Iris pigment epithelial cell (primary cell): ENCODE results near the gene LHX6.

Experiments
- DNase-seq: peaks from one replicate; pipeline ENCODE4 v3.0.0-alpha.2; 2011; ENCODE audit warnings: low read depth

Gene LHX6

DNA sequence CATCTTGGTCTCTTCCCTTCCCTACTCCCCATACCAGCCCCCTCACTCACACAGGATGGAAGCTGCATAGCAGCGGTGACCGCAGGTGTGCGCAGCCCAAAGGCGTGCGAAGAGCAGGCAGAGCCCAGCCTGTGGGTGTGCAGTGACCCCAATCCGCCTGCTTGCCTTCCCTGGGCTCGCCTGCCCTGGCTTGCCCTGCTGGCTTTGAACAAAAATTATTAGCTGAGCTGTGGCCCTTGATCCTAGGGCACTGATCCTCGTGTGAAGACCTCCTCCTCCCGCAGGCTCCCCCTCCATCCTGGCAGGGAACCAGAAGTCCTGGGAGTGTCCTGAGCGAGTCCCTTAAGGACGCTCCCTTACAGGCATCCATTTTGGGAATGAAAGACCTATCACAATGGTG, 37.2 kb downstream of the LHX6 start:
- no peak for DNase-seq

DNA sequence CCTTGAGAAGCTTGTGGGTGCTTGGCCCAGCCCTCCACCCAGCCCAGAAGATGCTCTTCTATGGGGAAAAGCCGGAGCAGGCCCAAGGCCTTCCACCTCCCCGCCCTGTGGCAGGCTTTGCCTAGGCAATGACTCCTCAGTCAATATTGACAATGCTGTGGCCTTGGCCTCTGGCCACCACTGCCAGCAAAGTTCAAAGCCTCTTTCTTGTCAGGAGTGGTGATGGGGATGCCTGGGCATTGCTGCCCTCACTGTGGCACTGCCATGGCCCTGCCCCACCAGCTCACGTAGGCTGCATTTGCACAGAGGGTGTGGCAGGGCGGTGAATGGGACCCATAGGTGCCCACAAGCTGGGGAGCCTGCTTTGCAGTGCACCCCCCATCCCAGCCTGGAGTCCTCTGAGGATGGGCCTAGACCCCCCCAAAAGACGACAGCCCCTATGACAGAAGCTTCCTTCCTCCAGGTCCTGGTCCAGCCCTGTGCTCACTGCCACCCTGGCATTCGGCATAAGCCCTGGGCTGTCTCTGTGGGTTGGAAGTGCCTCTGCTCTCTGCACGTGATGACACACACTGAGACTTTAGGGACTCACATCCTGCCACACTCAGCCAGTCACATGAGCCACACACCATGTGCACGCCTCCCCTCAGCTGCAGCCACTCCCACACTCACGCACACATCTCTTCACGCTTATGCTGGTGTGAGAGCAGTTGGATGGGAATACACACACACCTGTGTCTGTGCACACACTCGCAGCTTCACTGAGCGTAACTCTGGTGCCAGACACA, 38.0 kb downstream of the LHX6 start:
- DNase-seq, result no peak

DNA sequence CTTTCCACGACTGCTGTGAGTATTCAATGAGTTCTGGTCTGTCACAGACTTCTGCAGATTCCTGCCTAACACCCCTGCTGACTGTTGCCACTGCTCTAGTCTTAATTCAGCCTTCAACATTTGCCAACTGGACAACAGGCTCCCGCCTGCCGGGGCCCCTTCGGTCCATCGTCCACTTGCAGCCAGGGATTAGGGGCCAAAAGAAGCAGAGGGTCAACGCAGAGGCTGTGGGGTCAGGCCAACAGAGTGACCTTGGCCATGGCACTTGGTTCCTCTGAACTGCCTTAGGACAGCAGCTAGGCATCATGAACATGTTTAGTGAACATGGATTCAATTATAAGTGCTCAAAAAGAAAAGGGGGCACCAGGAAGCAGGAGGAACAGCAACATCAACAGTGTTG, 40.4 kb downstream of the LHX6 start:
- no peak for DNase-seq

DNA sequence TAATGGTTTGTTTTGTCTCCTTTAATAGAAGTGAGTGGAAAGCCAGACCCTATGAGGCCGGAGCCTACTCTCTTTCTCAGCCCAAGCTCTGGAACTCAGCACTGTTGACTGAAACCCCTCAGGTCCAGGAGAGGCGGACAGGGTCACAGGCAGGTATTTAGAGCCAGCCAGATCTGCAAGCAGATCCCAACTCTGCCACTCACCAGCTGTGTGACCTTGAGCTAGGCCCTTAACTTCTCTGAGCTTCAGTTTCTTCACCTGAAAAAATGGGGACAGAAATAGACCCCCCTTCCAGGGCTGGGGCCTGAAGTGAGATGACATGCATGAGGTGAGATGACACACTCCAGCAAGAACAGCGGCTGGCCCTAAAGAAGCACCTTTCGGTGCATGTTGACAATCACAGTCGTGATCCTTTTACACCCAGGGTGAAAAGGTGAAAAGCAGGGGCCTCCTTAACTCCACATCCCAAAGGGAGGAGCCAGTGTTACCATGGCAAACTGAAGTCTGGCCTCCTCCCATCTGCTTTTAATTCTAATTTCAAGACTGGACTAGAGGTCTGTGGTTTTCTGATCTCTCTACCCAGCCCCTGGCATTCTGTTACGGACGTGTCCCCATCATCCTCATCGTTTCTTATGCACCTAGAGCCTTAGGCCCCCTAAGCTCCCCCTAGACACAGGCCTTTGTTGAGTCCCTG, 41.8 kb downstream of the LHX6 start:
- DNase-seq, result no peak

DNA sequence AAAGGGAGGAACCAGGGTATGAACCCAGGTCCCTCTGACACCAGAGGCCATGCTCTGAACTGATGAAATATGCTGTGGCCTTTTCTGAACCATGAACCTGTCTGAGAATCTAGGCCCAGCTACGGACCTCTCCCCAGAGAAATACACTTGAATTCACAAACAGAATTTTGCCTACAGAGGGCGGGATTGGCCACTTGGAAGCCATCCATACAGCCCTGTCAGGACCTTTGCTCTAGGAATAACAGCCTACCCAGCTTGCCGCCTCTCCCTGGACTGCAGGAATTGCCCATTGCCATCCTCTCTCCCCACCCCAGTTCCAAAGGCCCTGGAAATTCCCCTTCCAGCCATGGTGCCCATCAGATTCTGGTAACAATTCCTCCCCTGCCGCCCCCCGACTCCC, 42.5 kb downstream of the LHX6 start:
- DNase-seq, result no peak

DNA sequence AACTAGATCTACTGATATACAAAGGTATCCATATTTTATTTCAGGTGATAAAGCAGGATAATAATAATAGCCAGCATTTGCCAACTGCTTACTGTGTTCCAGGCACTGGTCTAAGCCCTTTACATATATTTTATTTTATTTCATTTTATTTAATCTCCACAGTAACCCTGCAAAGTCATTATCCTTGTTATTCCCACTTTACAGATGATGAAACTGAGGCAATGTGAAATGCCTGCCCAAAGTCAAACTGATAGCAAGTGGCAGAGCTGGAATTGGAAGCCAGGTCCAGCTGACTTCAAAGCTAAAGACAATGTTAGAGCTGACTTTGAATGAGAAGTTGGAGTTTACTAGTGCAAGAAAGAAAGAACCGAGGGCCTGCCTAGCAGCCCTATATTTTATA, 44.2 kb downstream of the LHX6 start:
- DNase-seq, result no peak

DNA sequence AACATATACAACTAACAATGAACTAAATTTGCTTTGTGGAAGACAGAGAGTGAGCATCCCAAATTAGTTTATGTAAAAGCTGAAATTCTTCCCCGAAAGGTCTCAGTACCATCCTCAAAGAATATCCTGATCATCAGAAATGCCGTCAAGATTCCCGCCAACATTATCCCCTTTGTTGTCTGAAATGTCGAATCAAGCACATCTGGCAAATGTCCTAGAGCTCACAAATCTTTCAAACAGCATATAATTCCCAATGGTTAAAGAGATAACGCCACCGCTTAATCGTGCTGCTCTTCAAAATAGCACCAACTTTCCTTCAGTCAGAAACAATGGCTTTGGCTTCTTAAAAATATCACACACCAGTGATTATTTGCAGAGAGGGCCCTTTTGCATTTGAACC, 45.3 kb downstream of the LHX6 start:
- DNase-seq, result no peak

DNA sequence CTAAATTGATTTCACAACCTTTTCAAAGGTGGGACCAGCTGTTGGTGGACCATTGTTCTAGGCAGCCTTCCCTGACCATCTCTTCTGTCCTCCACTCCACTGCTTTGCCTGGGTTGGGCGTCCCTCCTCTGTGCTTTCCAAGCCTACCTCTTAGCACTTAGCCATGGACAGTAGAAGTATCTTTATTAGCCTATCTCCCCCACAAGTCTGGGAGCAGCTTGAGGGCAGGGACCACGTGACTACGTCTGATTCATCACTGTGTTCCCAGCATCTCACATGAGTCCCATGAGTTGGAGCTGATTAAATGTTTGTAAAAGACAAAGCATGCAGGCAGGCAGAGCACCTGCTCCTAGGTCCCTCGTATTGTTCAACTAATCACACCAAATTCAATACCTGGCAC, 48.1 kb downstream of the LHX6 start:
- DNase-seq, result peak; percentile 88

DNA sequence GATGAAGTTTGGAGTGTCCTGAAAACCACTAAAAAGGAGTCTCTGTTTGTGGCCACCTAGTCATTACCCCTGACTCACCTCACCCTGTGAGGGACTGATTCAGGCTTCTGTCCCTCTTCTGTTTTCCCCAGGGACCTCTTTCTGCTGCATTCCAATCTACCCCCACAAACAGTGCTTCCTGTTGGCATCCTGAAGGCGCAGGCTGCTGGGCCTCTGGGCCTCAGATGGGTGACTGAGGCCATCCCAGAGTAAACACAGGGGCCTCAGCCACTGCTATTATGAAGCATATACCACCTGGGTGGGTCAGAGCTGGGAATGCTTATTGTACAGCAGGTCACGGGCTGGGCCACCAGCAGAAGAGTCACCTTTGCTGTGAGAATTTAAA, 49.1 kb downstream of the LHX6 start:
- no peak for DNase-seq

DNA sequence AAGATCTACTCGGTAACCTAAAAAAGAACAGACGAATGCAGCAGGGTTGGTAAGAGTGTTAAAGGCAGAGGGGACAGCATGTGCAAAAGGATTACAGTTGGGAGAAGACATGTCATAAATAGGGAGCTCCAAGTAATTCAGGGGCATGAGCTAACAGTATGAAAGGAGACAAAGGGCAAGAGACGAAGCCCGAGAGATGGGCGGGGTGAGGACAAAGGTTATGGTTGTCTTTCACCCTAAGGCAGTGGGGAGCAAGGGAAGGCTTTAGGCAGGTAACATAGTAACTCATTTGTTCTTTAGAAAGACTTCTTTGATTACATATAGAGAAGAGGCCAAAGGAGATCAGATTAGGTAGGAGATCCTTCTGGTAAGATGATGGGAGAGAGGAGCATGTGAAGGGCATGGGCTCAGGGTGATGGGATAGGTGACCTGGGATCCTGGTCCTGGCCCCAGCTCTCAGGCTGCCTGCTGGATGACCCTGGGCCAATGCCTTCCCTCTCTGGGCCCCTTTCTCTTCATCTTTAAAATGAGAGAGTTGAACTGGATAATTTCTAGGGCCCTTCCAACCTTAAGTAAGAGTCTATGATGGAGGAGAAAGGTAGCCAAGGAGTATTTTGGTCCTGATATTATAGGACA, 49.6 kb downstream of the LHX6 start:
- DNase-seq, result no peak

DNA sequence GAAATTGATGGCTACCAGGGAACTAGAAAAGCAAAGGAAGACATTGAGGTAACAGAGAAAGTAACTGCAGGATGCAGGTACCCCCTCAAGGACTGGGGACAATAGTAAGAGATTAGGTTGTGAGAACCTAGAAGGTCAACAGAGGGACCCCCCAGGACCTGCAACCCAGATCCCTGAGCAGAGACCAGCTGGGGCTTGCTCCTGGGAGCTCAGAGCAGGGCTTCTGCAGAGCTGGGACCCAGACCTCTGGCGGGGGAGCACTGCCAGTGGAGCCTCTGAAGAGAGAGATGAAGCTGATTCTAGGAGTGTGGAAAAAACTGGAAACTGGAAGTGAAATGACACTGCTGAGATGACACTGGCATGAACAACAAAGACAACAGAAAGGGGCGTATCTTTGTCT, 51.8 kb downstream of the LHX6 start:
- no peak for DNase-seq

DNA sequence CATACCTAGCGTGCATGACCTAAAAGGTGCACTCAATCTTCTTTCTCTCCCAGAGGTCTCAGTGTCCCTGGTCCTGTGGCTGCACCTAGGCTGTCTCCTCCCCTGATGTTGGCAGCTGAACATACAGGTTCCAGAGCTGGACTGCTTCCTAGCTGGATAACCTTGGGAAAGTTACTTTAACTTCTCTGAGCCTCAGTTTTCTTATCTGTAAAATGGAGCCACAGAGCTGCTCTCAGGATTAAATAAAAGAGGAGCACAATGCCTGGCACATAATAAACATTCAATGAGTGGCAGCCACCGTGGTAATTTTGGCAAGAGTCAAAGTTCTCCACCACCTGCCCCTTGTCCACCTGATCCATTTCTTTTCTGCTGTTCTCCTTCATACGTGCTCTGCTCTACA, 55.1 kb downstream of the LHX6 start:
- DNase-seq, result no peak

DNA sequence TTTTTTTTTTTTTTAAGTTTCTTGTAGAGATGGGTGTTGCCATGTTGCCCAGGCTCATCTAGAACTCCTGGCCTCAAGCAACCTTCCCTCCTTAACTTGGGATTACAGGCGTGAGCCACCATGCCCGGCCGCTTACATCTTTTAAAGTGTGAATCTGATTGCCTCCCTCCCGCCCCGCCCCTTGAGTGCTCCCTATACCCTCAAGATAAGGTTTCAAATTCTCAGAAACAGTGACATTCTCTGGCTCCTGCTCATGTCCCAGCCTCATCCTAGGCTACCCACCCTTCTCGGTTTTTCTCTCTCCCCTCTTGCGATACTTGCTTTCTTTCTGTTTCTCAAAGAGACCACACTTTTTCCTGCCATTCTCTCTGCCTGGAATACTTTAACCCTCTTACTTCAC, 56.6 kb downstream of the LHX6 start:
- DNase-seq, result no peak

DNA sequence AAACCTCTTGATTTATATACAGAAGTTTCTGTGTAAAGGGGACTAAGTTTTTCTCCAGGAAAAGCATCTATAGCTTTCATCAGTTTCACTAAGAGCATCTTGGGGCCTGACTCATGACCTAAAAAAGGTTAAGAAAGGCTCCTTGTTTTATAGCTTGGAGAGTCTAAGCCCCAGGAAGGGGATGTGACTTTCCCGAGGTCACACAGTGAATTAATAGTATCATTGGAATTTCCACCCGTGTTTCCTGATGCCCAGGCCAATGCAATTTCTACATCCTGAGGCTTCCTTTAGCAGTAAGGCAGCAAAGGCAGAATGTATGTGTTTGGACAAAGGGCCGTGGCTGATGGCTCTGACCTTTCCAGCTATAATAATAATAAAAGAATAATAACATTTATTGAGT, 60.4 kb downstream of the LHX6 start:
- DNase-seq, result no peak

DNA sequence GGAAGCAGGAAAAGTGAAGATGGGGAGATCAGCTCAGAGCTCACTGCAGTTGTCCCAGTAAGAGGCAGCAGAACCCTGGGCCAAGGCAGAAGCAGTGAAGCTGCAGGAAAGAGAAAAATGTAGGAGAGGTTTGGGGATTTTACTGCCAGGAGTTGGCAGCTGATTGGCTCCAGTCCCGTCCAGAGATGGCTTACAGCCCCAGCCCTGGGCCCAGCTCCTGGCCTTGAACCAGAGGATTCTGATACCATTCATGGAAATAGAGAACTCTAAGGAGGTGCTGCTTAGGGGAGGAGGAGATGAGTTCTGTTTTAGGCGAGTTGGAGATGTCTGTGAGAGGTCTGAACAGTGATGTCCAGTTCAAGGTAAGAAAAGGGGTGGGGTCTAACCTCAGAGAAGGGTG, 64.5 kb downstream of the LHX6 start:
- no peak for DNase-seq

DNA sequence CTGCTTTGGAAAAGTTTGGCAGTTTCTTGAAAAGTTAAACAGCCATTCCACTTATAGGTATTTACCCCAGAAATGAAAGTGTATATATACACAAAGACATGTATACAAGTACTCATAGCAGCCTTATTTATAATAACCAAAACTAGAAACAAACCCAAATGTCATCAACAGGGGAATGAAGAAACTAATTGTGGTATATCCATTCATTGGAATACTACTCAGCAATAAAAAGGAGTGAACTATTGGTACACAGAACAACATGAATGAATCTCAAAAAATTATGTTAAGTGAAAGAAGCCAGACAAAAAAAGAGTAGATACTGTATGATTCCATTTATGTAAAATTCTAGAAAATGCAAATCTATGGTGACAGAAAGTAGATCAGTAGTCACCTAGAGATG, 66.3 kb downstream of the LHX6 start:
- DNase-seq, result no peak

DNA sequence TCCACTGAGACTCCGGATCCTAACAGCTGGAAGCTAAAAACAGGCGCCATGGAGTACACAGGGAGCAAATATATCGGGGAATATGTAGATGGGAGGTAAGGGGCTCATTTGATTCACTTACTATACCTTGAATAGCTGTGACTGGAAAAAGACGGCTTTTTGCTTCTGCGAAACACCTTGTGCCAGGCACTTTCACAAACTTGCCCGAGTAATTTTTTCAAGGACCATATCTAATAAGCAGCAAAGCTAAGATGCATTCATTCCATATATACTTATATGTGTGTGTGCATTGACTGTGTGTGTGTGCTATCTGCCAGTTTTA, 68.9 kb downstream of the LHX6 start:
- no peak for DNase-seq

DNA sequence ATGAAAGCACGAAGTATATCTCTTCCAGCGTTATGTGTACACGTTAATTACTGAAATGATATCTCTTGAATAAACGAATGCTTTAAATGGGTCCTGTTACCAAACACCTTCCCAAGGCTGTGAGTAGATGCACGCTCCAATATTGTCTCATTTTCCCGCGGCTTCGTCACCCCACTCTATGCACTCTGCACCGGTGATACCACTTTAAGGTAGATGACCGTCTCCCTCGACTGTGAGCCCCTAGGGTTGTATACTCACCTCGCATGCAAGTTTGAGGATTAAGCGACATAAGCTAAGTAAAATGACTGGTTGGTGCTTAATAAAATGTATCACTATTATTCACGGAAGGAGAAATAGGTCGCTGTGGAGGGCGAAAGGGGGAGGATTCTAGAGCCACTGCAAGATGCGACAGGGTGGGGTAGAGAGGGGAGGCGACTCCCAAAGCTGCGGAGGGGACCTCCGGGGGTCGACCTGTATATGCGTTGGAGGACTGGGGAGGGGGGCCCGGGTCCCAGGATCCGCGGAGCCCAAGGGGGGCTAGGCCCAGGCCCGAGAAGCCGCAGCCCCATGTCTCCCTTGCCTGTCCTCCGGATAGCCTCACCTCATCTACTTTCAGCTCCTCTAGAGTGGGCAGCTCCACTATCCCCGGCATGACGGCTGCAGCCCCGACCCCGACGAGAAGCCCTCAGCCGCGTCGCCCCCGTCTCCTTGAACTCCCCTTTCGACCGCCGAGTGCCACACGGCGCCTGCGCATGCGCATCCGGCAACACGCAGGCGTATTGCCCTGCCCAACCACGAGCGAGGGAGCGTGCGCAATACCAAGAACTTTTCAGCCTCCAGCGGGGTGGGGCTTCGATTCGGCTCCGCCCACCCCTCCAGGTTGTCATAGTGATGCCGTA, 69.5 kb downstream of the LHX6 start, which contains the start of the genes MORN5 and NDUFA8:
Gene MORN5, plus strand, starts transcription at position 883 of the 899 bp plus-strand sequence. CDS start 65 bp downstream, outside the sequence.
Gene NDUFA8, minus strand, starts transcription at position 754 of the 899 bp plus-strand sequence. Its CDS starts 102 bp downstream, at position 652.
- DNase-seq, result peak; percentile 92

DNA sequence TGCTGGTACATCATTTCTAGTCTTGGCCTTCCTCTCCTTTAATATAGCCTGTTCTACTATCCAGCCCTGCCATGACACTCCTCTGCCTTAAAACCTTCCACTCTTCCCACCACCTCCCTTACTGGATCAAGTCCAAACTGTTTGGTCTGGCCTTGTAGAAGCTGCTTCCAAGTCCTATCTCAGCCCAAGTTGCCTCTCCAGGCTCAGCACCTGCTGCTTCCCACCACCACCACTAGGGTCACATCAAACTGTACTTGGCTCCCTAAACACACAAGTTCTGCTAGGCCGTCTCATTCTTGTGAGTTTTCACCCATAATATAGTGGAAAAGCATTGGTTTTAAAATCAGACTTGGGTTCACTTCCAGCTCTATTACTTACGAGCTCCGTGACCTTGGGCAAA, 70.6 kb downstream of the LHX6 start:
- DNase-seq, result peak; percentile 63

DNA sequence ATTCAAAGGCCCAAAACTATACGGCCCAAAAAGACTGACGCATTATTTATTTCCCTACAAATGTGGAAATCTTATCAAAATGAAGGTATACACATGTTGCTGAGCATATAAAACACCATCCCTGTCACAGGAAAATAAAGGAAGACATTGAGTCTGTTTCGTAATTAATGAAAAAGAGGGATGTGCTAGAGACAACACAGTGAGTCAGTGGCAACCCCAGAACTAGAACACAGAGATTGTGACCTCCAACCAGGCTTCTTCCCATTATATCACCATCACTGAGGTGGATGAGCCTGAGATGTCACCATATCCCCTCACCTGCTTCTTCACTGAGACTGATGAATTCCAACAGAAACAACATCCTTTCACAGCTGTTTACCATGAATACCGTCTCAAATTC, 73.0 kb downstream of the LHX6 start:
- DNase-seq, result peak; percentile 27
